Large intestine (tissue), 3 donors: Measurements from ENCODE around the gene PSD2. TPM values are rescaled to one million over a fixed set of nuclear protein-coding genes. Genes with fewer than 3 reads are reported as not detected.

Experiments
- DNase-seq, 2 donors: peaks; one replicate each; pipeline versions ENCODE4 v3.0.0 to v3.0.0-alpha.2; 2013
- H3K27ac ChIP-seq: one replicate; pipeline ENCODE4 v1.5.1; 2013; ENCODE audit warnings: low read length
- H3K27me3 ChIP-seq: 2 replicates; pipeline ENCODE4 v1.6.1; 2013; ENCODE audit warnings: low read length; ENCODE audit not compliant: control insufficient read depth, insufficient read depth
- H3K36me3 ChIP-seq: 2 replicates; pipeline ENCODE4 v1.6.1; 2013; ENCODE audit warnings: low read length; ENCODE audit not compliant: control insufficient read depth, insufficient read depth
- H3K4me1 ChIP-seq: one replicate; pipeline ENCODE4 v1.6.1; 2013; ENCODE audit warnings: low read length; ENCODE audit not compliant: control insufficient read depth, insufficient read depth
- H3K4me3 ChIP-seq: one replicate; pipeline ENCODE4 v1.5.1; 2013; ENCODE audit warnings: low read length
- H3K9me3 ChIP-seq: one replicate; pipeline ENCODE4 v1.6.1; 2013; ENCODE audit warnings: mild to moderate bottlenecking, low read depth, low read length, moderate library complexity; ENCODE audit not compliant: control insufficient read depth
- WGBS: methylation state at CpG from one replicate; pipeline ENCODE4 v1.1.5; 2013; ENCODE audit warnings: low lambda C conversion rate; ENCODE audit not compliant: insufficient coverage; 5-methylcytosine and 5-hydroxymethylcytosine counted together
- polyA plus RNA-seq: library from polyadenylated mRNA; unstranded; fragments of 120-200 nt; gene quantifications from one replicate; pipeline ENCODE4 v1.2.1, GENCODE V29; 2013

The PSD2 gene
- polyA plus RNA-seq, 1 donor: 0.99 TPM

DNA sequence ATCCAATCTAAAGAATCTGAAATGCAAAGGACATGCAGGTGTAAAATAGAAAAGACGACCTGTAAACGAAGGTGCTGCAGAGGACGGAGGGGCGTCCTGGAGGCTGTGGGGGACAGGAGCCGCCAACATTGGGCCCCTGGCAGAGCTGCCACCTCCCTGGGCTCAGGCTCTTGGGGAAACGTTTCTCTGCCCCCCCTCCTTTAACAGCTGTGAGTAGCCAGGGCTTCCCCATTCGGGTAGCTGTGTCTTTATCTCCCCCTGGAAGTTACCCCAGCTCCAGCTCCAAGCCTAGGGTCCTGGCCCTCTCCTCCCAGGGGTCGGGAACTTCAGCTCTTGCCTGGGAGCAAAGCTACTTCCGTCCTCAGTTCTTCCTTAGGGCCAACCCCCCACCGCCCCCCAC is 51.5 kb downstream of the PSD2 start:
- no peaks in the 10 kb centered on the region for H3K4me1 ChIP-seq

GRCh38 chr5:139847790-139848507 is 52.3 kb downstream of the PSD2 start:
- 0% methylated on average over 2 of the region's 107 CpGs for WGBS
- H3K4me1 ChIP-seq: no peaks in the 10 kb centered on the region
- no peaks in the 10 kb centered on the region for H3K36me3 ChIP-seq
- H3K27ac ChIP-seq: no peak overlapping the region
- DNase-seq: peak; percentile 39 to 60
- no peaks in the 10 kb centered on the region for H3K9me3 ChIP-seq
- no peak overlapping the region for H3K4me3 ChIP-seq
- peaks cover 49% of the 10 kb centered on the region for H3K27me3 ChIP-seq

More for the DNA sequence above, 51.5 kb downstream of the PSD2 start:
- Histone ChIP-seq H3K27ac (no peak overlapping the region), H3K9me3 (no peaks in the 10 kb centered on the region), H3K4me3 (no peak overlapping the region), H3K36me3 (no peaks in the 10 kb centered on the region), H3K27me3 (peaks cover 50% of the 10 kb centered on the region)
- DNase-seq: no peak
- WGBS: no CpG with 5 or more reads among the region's 10 CpGs

GRCh38 chr5:139848508-139849100 is 53.0 kb downstream of the PSD2 start:
- H3K27me3 ChIP-seq: peaks cover 49% of the 10 kb centered on the region
- H3K4me3 ChIP-seq: no peak overlapping the region
- H3K4me1 ChIP-seq: no peaks in the 10 kb centered on the region
- H3K9me3 ChIP-seq: no peaks in the 10 kb centered on the region
- no CpG with 5 or more reads among the region's 43 CpGs for WGBS
- DNase-seq: no peak
- no peak overlapping the region for H3K27ac ChIP-seq
- no peaks in the 10 kb centered on the region for H3K36me3 ChIP-seq

DNA sequence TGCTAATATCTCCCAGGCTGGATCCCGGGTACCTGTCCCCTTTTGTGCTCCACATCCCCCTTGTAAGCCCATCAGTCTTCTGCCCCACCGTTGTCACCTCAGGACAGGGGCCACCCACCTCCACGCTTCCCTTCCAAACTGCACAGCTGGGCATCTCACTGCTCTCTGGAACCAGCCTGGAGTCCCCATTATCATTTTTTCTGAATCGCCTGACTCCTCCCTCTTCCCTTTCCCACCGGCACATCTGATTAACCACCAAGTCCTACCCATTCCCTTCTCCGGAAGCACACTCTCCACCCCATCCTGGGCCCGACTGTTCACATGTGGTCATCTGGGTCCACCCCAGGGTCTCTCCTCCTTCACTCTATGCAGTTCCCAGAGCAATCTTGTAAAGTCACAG is 53.9 kb downstream of the PSD2 start:
- no CpG with 5 or more reads among the region's 7 CpGs for WGBS
- no peak overlapping the region for H3K4me3 ChIP-seq
- H3K36me3 ChIP-seq: no peaks in the 10 kb centered on the region
- H3K9me3 ChIP-seq: no peaks in the 10 kb centered on the region
- no peaks in the 10 kb centered on the region for H3K4me1 ChIP-seq
- DNase-seq: no peak
- H3K27me3 ChIP-seq: peaks cover 48% of the 10 kb centered on the region
- no peak overlapping the region for H3K27ac ChIP-seq

GRCh38 chr5:139849942-139850341 is 54.3 kb downstream of the PSD2 start:
- H3K4me3 ChIP-seq: no peak overlapping the region
- no peak overlapping the region for H3K27ac ChIP-seq
- WGBS: no CpG with 5 or more reads among the region's 2 CpGs
- DNase-seq: no peak
- no peaks in the 10 kb centered on the region for H3K36me3 ChIP-seq
- H3K9me3 ChIP-seq: no peaks in the 10 kb centered on the region
- peaks cover 44% of the 10 kb centered on the region for H3K27me3 ChIP-seq
- no peaks in the 10 kb centered on the region for H3K4me1 ChIP-seq

DNA sequence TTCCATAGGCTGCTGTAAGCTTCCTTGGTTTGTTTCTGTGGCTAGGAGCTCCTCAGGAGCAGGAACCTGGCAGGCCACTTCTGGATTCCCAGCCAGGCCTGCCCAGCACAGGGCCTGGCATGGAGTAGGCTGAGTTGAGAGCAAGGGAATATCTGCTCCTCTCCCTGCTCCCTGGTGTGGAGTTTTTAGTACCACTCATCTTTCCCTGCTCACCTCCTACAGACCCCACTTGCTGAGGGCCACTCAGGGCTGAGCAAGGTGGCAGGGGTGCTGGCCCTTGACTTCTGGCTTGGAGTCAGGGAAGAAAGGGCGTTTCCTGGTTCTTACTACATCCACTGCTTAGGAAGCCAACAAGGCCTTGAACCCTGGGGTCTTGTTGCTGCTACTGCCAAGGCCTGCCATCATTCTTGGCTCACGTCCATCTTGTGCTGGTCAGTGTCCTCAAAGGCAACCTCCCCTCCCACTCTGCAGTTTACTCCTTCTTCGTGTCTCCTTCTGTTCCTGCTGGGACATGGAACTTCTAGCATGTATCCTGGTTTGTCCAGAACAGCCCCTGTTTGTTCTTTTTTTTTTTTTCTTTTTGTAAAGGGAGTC is 54.9 kb downstream of the PSD2 start:
- Histone ChIP-seq H3K27me3 (peaks cover 39% of the 10 kb centered on the region), H3K9me3 (no peaks in the 10 kb centered on the region), H3K36me3 (no peaks in the 10 kb centered on the region), H3K27ac (no peak overlapping the region), H3K4me3 (no peak overlapping the region), H3K4me1 (no peaks in the 10 kb centered on the region)
- no peak for DNase-seq
- 100% methylated on average over 1 of the region's 3 CpGs for WGBS

DNA sequence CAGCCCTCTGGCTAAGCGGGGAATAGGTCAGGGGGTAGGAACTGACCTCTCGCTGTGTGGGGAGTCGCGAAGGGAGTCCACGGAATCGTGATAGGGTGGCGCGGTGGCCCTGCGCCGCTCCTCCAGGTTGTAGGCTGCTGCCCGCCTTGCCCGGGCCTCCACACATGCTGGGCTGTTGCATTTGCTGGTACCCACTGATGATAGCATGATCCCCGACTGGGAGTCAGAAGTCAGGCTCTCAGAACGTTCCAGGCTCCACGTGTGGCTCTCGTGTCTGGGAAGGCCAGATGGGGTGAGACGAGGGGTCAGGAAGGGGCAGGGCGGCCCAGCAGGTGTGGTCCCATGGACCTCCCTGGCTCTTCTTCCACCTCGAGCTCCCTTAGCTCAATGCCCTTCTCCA is 56.0 kb downstream of the PSD2 start:
- H3K9me3 ChIP-seq: no peaks in the 10 kb centered on the region
- WGBS: no CpG with 5 or more reads among the region's 19 CpGs
- H3K27ac ChIP-seq: no peak overlapping the region
- no peaks in the 10 kb centered on the region for H3K4me1 ChIP-seq
- DNase-seq: no peak
- H3K4me3 ChIP-seq: no peak overlapping the region
- H3K27me3 ChIP-seq: peaks cover 29% of the 10 kb centered on the region
- no peaks in the 10 kb centered on the region for H3K36me3 ChIP-seq

GRCh38 chr5:139852696-139853095 is 57.1 kb downstream of the PSD2 start:
- no CpG with 5 or more reads among the region's 8 CpGs for WGBS
- Histone ChIP-seq H3K27me3 (peaks cover 22% of the 10 kb centered on the region), H3K4me1 (no peaks in the 10 kb centered on the region), H3K9me3 (no peaks in the 10 kb centered on the region), H3K27ac (no peak overlapping the region), H3K36me3 (no peaks in the 10 kb centered on the region), H3K4me3 (no peak overlapping the region)
- DNase-seq: no peak

GRCh38 chr5:139854029-139854605 is 58.5 kb downstream of the PSD2 start:
- no peak for DNase-seq
- Histone ChIP-seq H3K4me3 (no peak overlapping the region), H3K9me3 (no peaks in the 10 kb centered on the region), H3K27ac (no peak overlapping the region), H3K4me1 (no peaks in the 10 kb centered on the region), H3K36me3 (no peaks in the 10 kb centered on the region), H3K27me3 (peaks cover 26% of the 10 kb centered on the region)
- WGBS: 100% methylated on average over 1 of the region's 7 CpGs

DNA sequence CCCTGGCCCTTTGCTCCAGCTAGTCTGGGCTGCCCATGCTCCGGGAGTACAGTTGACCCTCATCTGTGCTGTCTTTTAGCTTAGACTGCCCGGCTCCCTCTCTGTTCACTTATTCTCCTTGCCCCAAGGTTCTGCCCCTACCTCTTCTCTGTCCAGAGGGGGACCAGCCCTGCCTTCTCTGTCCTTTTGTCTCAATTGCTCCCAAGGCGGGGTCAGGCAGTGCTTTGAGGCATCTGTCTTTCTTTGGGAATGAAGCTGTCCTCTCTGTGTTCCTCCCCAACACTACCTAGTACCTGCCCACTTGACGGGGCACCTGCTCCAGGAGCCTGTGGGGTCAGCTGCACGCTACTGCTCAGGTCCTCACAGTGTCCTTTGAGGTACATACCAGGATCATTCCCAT is 59.3 kb downstream of the PSD2 start:
- Histone ChIP-seq H3K4me3 (no peak overlapping the region), H3K27ac (no peak overlapping the region), H3K4me1 (no peaks in the 10 kb centered on the region), H3K27me3 (peaks cover 23% of the 10 kb centered on the region), H3K36me3 (no peaks in the 10 kb centered on the region), H3K9me3 (no peaks in the 10 kb centered on the region)
- DNase-seq: no peak
- 100% methylated on average over 1 of the region's 5 CpGs for WGBS
